ENCODE data around the gene PILRA. TPM values are rescaled to one million over a fixed set of nuclear protein-coding genes. Genes with fewer than 3 reads are reported as not detected.
"Not testable (repeated sequence)": the region's sequence is repeated elsewhere in the genome, so short reads cannot be mapped to it uniquely, and the experiment has no call there.

PILRA gene
- total RNA-seq, 1 donor, result 0.36 TPM

- TF ChIP-seq, protein P1, sequence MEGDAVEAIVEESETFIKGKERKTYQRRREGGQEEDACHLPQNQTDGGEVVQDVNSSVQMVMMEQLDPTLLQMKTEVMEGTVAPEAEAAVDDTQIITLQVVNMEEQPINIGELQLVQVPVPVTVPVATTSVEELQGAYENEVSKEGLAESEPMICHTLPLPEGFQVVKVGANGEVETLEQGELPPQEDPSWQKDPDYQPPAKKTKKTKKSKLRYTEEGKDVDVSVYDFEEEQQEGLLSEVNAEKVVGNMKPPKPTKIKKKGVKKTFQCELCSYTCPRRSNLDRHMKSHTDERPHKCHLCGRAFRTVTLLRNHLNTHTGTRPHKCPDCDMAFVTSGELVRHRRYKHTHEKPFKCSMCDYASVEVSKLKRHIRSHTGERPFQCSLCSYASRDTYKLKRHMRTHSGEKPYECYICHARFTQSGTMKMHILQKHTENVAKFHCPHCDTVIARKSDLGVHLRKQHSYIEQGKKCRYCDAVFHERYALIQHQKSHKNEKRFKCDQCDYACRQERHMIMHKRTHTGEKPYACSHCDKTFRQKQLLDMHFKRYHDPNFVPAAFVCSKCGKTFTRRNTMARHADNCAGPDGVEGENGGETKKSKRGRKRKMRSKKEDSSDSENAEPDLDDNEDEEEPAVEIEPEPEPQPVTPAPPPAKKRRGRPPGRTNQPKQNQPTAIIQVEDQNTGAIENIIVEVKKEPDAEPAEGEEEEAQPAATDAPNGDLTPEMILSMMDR (IDR thresholded peaks at IDR 0.05; ENCODE audit: extremely low read depth, low read depth, low read length), result no peak
- Histone ChIP-seq H3K79me2 (ENCODE audit: insufficient read depth, low read length) (no peaks in the 10 kb centered on the region), H3K27ac (ENCODE audit: low read depth, low read length) (no peak overlapping the region), H2AFZ (ENCODE audit: low read length) (no peak overlapping the region), H3K36me3 (ENCODE audit: insufficient read depth, low read length) (peaks cover 41% of the 10 kb centered on the region), H3K27me3 (ENCODE audit: insufficient read depth, low read length) (no peaks in the 10 kb centered on the region), H3K4me2 (ENCODE audit: insufficient read depth, low read length) (no peak overlapping the region), H3K4me3 (ENCODE audit: insufficient read depth, low read length) (no peak overlapping the region), H3K9me3 (ENCODE audit: low read depth, low read length) (no peaks in the 10 kb centered on the region), H4K20me1 (ENCODE audit: insufficient read depth, low read length) (no peaks in the 10 kb centered on the region), H3K4me1 (ENCODE audit: insufficient read depth, low read length) (no peaks in the 10 kb centered on the region)
- DNase-seq (ENCODE audit: insufficient read length, low spot score, missing footprints), result no peak
Measured at GRCh38 chr7:100364480-100364879, 8.8 kb upstream of the PILRA start.

DNA sequence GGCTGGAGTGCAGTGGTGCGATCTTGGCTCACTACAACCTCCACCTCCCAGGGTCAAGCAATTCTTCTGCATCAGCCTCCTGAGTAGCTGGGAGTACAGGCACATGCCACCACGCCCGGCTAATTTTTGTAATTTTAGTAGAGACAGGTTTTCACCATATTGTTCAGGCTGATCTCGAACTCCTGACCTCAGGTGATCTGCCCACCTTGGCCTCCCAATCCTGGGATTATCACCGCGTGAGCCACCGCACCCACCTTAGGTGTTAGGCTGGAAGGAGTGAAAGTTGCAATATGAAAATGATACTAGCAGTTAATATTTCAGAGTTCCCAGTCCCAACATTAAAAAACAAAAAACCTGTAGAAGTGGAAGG lies 7.3 kb upstream of the PILRA start:
- not testable (repeated sequence) for H2AFZ ChIP-seq (ENCODE audit: low read length); H3K4me3 ChIP-seq (ENCODE audit: insufficient read depth, low read length); H4K20me1 ChIP-seq (ENCODE audit: insufficient read depth, low read length); DNase-seq (ENCODE audit: insufficient read length, low spot score, missing footprints); H3K4me2 ChIP-seq (ENCODE audit: insufficient read depth, low read length); H3K79me2 ChIP-seq (ENCODE audit: insufficient read depth, low read length); H3K27me3 ChIP-seq (ENCODE audit: insufficient read depth, low read length); H3K9me3 ChIP-seq (ENCODE audit: low read depth, low read length); H3K4me1 ChIP-seq (ENCODE audit: insufficient read depth, low read length); H3K27ac ChIP-seq (ENCODE audit: low read depth, low read length)
- H3K36me3 ChIP-seq (ENCODE audit: insufficient read depth, low read length), result peaks cover 29% of the 10 kb centered on the region

- no peak for DNase-seq (ENCODE audit: insufficient read length, low spot score, missing footprints)
- TF ChIP-seq, protein P1 (IDR thresholded peaks at IDR 0.05; ENCODE audit: extremely low read depth, low read depth, low read length), result no peak
- Histone ChIP-seq H3K36me3 (ENCODE audit: insufficient read depth, low read length) (peaks cover 24% of the 10 kb centered on the region), H2AFZ (ENCODE audit: low read length) (no peak overlapping the region), H3K4me3 (ENCODE audit: insufficient read depth, low read length) (no peak overlapping the region), H3K9me3 (ENCODE audit: low read depth, low read length) (no peaks in the 10 kb centered on the region), H3K4me1 (ENCODE audit: insufficient read depth, low read length) (no peaks in the 10 kb centered on the region), H3K27ac (ENCODE audit: low read depth, low read length) (no peak overlapping the region), H4K20me1 (ENCODE audit: insufficient read depth, low read length) (no peaks in the 10 kb centered on the region), H3K79me2 (ENCODE audit: insufficient read depth, low read length) (no peaks in the 10 kb centered on the region), H3K4me2 (ENCODE audit: insufficient read depth, low read length) (no peak overlapping the region), H3K27me3 (ENCODE audit: insufficient read depth, low read length) (no peaks in the 10 kb centered on the region)
Measured at GRCh38 chr7:100366411-100367250, 6.7 kb upstream of the PILRA start.

DNA sequence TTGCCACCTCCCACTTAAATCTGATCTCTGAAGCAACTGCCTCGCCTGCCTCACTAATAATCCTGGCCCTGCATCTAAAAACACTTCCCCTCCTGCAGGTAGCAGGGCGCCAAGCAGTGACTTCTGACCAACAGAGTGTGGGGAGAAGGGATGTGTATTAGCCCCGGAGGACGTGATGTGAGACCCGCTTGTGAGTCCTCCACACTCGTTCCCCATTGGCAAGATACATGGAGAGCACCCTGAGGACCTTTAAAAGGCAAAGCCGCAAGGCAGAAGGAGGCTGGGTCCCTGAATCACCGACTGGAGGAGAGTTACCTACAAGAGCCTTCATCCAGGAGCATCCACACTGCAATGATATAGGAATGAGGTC lies 6.1 kb upstream of the PILRA start:
- no peak overlapping the region for H3K4me2 ChIP-seq (ENCODE audit: insufficient read depth, low read length)
- no peak overlapping the region for H2AFZ ChIP-seq (ENCODE audit: low read length)
- H3K36me3 ChIP-seq (ENCODE audit: insufficient read depth, low read length), result peaks cover 18% of the 10 kb centered on the region
- TF ChIP-seq, protein P1 (IDR thresholded peaks at IDR 0.05; ENCODE audit: extremely low read depth, low read depth, low read length), result no peak
- no peak overlapping the region for H3K27ac ChIP-seq (ENCODE audit: low read depth, low read length)
- no peaks in the 10 kb centered on the region for H4K20me1 ChIP-seq (ENCODE audit: insufficient read depth, low read length)
- no peaks in the 10 kb centered on the region for H3K4me1 ChIP-seq (ENCODE audit: insufficient read depth, low read length)
- H3K9me3 ChIP-seq (ENCODE audit: low read depth, low read length), result no peaks in the 10 kb centered on the region
- no peaks in the 10 kb centered on the region for H3K27me3 ChIP-seq (ENCODE audit: insufficient read depth, low read length)
- no peaks in the 10 kb centered on the region for H3K79me2 ChIP-seq (ENCODE audit: insufficient read depth, low read length)
- no peak overlapping the region for H3K4me3 ChIP-seq (ENCODE audit: insufficient read depth, low read length)
- no peak for DNase-seq (ENCODE audit: insufficient read length, low spot score, missing footprints)
